Activated CD4-positive, alpha-beta T cell treated with anti-CD3 and anti-CD28 coated beads, Interleukin-2, amount 10 ng/mL, durations not matched to agents 7 days and 5 days (primary cell): ENCODE data around the gene MDFI. TPM values are rescaled to one million over a fixed set of nuclear protein-coding genes. Genes with fewer than 3 reads are reported as not detected.

Experiments
- CTCF ChIA-PET: fragments of 350-600 bp; sonication (Branson Sonifier 250); formaldehyde crosslinking; loops from one replicate; lab custom pipeline; 2021; ENCODE audit warnings: antibody characterized with exemption; lab: Charles Lee
- POLR2A ChIA-PET: fragments of 350-600 bp; sonication (Branson Sonifier 250); formaldehyde crosslinking; loops from one replicate; lab custom pipeline; 2021; ENCODE audit warnings: antibody characterized with exemption; lab: Charles Lee
- DNase-seq: peaks from one replicate; pipeline ENCODE4 v3.0.0-alpha.2; 2020
- H3K27ac Mint-ChIP-seq: one replicate; pipeline ENCODE4 v1.8.0; 2021; ENCODE audit warnings: mild to moderate bottlenecking, moderate library complexity, mixed read lengths
- H3K27me3 Mint-ChIP-seq: one replicate; pipeline ENCODE4 v1.8.0; 2021; ENCODE audit warnings: mixed read lengths
- H3K36me3 Mint-ChIP-seq: one replicate; pipeline ENCODE4 v1.8.0; 2021; ENCODE audit warnings: low read depth, mixed read lengths
- H3K4me1 Mint-ChIP-seq: one replicate; pipeline ENCODE4 v1.8.0; 2021; ENCODE audit warnings: mixed read lengths
- H3K4me3 Mint-ChIP-seq: one replicate; pipeline ENCODE4 v1.8.0; 2021; ENCODE audit warnings: mild to moderate bottlenecking, moderate library complexity, mixed read lengths
- H3K9me3 Mint-ChIP-seq: one replicate; pipeline ENCODE4 v1.8.0; 2021; ENCODE audit warnings: mixed read lengths
- total RNA-seq, 2 experiments: library from RNA; stranded (reverse); gene quantifications; one replicate each; pipeline ENCODE4 v1.2.3, GENCODE V29; 2021

Gene MDFI
- total RNA-seq, 2 experiments from 2014 or later = not detected

DNA sequence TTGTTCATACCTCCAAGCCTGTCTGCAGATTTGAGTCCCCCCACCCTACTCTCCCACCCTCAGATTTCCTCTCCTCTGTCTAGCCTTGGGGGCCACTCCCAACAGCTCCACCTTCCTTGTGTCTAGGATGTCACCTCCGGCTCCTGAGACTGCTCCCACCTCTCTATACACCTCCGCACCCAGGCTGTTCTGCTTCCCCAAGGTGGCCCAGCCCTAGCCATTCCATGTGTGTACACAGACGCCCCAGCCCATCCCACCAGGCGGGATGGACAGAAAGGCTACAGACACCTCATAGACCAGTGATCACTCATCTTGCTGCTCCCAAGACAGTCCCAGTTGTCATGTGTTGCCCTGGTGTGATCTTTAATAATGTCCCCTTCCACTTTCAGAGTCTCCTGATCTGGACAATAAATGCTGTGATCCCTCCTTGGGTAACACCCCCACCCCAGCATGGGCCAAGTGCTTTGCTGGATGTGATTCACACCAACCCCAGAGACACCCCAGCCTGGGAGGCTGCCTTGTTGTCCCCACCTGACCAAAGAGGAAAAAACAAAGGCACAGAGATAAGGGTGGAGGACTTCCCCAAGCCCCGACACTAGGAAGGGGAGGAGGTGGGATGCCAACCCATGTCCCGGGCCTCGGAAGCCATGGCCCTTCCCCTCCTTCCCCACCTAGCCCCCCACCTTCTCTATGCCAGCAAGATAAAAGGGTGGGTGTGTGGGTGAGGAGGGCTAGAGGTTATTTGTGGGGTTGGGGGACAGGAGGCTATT, 36.1 kb downstream of the MDFI start:
- ChIA-PET CTCF (interaction anchor here (1.0 to 1.4 kb wide), 2 partner anchors 14 to 28 kb away, joined by 3 read pairs; no protein-coding TSS in a partner anchor), POLR2A (no interaction called here)
- Mint-ChIP-seq H3K9me3 (no peaks in the 10 kb centered on the region), H3K36me3 (no peaks in the 10 kb centered on the region), H3K4me1 (no peaks in the 10 kb centered on the region), H3K4me3 (no peak overlapping the region), H3K27me3 (peaks cover 15% of the 10 kb centered on the region), H3K27ac (no peak overlapping the region)
- no peak for DNase-seq

DNA sequence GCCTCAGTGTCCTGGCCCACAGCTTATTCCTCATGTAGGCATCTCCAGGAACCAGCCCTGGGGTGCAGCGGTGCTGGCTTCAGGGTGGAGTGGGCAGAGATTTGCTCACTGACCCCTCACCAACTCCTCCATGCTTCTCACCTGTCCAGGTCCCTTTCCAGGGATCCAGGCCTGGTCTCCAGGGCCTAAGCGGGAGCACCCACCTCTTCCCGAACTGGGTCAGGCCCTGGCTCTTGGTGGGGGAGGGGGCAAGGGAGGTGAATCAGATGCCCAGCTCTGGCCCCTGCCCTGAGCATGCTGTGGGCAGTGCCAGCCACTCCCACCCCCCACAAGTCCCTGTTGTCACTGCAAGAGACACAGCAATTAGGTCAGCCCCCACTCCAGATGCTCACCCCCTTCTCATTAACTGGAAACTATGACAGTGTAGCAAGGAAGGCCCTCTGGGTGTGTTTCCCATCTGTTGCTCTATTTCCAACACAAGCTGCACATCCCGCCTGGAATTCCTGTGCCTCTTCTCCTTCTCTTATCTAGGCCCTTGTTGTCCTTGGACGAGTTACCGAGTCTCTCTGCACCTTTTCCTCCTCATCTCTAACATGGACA, 37.0 kb downstream of the MDFI start:
- POLR2A ChIA-PET = no interaction called here
- Mint-ChIP-seq H3K4me3 (no peak overlapping the region), H3K27me3 (peaks cover 15% of the 10 kb centered on the region), H3K4me1 (no peaks in the 10 kb centered on the region), H3K27ac (no peak overlapping the region), H3K36me3 (no peaks in the 10 kb centered on the region), H3K9me3 (no peaks in the 10 kb centered on the region)
- no peak for DNase-seq
- CTCF ChIA-PET = interaction anchor here (1.0 kb wide), 1 partner anchor 13 kb away, joined by 3 read pairs; no protein-coding TSS in a partner anchor

DNA sequence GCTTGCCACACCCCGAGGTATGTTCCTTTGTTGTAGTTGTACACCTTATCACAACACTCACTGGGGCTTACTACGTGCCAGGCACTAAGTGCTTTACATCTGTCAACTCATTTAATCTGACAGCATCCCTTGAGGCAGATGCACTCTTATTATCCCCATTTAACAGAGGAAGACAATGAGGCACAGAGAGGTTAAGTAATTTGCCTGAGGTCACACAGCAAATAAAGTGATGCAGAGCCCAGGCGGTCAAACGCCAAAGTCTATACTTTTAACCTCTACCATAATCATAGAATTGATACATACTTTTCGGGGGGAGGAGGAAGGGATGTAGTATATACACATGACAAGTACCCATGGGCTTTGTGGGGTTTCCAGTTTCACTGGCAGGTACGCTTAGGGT, 37.7 kb downstream of the MDFI start:
- Mint-ChIP-seq H3K27ac (no peak overlapping the region), H3K36me3 (no peaks in the 10 kb centered on the region), H3K4me3 (no peak overlapping the region), H3K27me3 (peaks cover 8% of the 10 kb centered on the region), H3K9me3 (no peaks in the 10 kb centered on the region), H3K4me1 (no peaks in the 10 kb centered on the region)
- DNase-seq = no peak
- ChIA-PET POLR2A (no interaction called here), CTCF (no interaction called here)

DNA sequence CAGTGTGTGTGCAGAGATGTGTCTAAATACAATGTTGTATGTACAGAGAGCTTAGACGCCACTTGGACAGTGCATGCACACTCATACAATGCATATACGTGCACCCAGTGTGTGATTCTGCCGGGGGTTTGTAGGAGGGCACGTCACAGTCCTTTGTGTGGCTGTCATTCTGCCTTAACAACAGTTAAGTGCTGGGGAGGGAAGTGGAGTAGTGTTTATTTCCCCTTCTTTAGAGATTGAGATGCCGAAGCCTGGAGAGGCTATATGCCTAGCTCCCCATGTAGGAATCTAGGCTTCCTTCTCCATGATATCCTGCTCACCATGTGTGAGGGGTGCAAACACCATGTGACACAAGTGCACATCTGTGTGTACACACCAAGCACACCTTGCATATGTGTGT, 38.2 kb downstream of the MDFI start:
- H3K36me3 Mint-ChIP-seq = no peaks in the 10 kb centered on the region
- H3K27ac Mint-ChIP-seq = no peak overlapping the region
- peaks cover 6% of the 10 kb centered on the region for H3K27me3 Mint-ChIP-seq
- POLR2A ChIA-PET = no interaction called here
- no peak overlapping the region for H3K4me3 Mint-ChIP-seq
- CTCF ChIA-PET = no interaction called here
- no peak for DNase-seq
- H3K9me3 Mint-ChIP-seq = no peaks in the 10 kb centered on the region
- H3K4me1 Mint-ChIP-seq = no peaks in the 10 kb centered on the region

DNA sequence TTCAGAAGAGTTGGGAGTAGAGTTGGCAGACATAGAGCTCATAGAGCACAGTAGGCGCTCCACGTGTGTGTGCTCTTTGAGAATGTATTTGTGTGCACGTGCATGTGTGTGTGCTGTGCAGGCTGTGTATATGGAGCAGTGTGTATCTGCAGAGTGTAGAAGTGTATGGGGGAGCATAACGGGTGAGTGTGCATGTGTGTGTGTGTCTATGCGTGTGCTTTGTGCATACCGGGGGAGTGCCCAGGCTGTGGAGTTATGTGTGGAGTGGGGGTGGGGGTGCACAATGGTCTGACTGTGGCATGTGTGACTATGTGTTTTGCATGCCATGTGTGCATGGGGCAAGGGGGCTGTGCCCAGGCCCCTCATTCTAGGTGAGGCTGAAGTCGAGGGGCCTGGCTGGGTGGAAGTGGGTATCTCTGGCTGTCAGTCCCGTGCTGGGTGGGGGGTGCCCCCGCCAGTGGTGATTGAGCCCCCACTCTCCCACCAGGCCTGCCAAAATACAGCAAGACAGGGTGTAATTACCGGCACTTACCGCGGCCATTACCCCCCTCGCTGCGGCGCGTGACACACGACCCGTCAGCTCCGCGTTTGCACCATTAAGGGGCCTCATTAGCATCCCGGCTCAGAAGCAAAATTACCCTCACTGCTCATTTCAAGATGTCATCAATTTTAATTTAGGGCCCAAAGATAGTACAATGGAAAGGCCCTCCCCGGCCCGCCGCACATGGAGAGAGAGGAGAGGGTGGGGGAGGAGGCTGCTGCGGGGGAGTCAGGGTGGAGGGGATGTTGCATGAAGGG, 39.1 kb downstream of the MDFI start:
- Mint-ChIP-seq H3K27ac (no peak overlapping the region), H3K27me3 (no peaks in the 10 kb centered on the region), H3K9me3 (no peaks in the 10 kb centered on the region), H3K36me3 (no peaks in the 10 kb centered on the region), H3K4me1 (peaks cover 3% of the 10 kb centered on the region), H3K4me3 (no peak overlapping the region)
- CTCF ChIA-PET = no interaction called here
- POLR2A ChIA-PET = no interaction called here
- no peak for DNase-seq

DNA sequence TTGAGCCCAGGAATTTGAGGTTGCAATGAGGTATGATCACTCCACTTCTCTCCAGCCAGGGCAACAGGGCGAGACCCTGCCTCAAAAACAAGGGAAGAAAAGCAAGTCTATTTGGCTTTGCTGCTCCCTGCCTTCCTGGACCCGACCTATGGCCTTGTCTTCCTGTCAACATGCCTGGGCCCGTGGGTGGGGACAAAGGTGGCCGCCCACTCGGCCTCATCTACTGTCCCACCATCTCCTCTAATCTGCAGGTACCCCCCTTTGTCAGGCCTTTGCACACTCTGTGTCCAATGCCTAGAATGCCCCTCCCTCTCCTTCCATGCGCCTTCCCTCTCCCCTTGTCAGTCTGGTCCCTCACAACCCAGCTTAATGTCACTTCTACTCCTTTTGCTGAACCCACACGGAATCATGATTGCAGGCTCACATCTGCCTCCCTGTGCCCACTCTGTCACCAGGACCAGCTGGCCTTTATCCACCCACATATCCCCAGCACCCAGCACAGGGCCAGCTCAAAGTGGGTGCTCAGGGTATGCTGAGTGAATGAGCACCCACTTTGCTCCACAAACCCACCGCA, 40.3 kb downstream of the MDFI start:
- DNase-seq = no peak

DNA sequence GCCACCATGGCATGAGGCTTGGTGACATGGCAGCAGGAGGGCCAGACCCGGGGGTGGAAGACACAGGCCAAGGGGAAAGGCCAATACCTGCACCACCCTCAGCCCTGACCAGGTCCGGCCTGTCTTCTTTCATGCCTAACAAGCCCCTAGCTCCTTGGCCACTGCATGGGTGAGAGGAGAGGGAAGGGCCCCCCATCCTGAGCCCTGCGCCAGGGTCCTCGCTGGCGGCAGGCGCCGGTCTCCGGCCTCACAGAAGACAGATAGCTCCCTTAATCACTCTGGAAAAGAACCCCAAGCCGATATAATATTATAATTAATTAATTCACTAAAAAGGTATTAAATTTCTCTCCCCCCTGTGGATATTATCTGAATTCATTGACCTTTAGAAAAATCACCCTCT, 41.4 kb downstream of the MDFI start:
- Mint-ChIP-seq H3K4me1 (peaks cover 12% of the 10 kb centered on the region), H3K27me3 (no peaks in the 10 kb centered on the region), H3K36me3 (no peaks in the 10 kb centered on the region), H3K27ac (no peak overlapping the region), H3K4me3 (no peak overlapping the region), H3K9me3 (no peaks in the 10 kb centered on the region)
- ChIA-PET POLR2A (no interaction called here), CTCF (interaction anchor here (0.9 to 1.7 kb wide), 4 partner anchors 10 to 87 kb away, joined by 3 to 4 read pairs (median 4); no protein-coding TSS in a partner anchor)
- no peak for DNase-seq

More for the DNA sequence above, 40.3 kb downstream of the MDFI start:
- Mint-ChIP-seq H3K27ac (no peak overlapping the region), H3K27me3 (no peaks in the 10 kb centered on the region), H3K9me3 (no peaks in the 10 kb centered on the region), H3K4me1 (peaks cover 9% of the 10 kb centered on the region), H3K36me3 (no peaks in the 10 kb centered on the region), H3K4me3 (no peak overlapping the region)
- CTCF ChIA-PET = interaction anchor here (0.6 to 1.7 kb wide), 5 partner anchors 10 to 345 kb away, joined by 3 to 7 read pairs (median 3); no protein-coding TSS in a partner anchor
- POLR2A ChIA-PET = no interaction called here

DNA sequence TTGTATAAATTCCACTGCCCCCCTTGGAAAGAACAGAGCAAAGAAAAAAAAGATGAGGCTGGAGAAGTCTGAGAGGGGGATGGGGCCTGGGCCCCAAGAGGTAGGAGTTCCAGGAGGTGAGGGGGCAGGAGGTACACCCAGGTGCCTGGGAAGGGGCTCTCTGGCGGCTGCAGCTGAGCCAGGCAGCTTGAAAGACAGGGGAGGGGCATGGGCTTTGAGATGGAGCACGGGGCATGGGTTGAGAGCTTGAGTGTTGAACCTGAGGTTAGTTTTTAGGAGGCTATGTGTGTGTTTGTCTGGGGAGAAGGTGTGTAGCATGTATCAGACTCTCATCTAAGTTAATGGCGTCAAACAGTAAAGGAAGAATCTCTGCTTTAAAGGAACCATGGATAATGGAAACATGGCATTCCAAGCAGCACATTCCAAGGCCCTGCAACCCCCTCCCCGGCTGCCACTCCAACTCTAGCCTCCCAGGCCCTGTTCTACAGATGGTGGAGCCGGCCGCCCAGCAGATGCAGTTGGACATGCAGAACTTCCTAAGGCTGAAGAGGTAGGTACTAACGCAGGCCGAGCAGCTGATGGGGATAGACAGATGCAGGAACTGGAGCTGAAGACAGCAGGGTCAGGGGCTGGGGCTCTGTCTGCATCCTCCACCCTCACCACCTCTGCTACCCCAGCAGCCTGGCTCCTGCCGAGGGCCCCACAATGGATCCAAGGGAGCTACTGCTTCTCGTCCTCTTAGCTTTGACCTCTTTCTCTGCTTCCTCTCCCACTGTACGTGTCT, 42.1 kb downstream of the MDFI start:
- Mint-ChIP-seq H3K36me3 (no peaks in the 10 kb centered on the region), H3K9me3 (no peaks in the 10 kb centered on the region), H3K4me3 (no peak overlapping the region), H3K4me1 (peaks cover 12% of the 10 kb centered on the region), H3K27me3 (no peaks in the 10 kb centered on the region), H3K27ac (no peak overlapping the region)
- no peak for DNase-seq
- ChIA-PET POLR2A (no interaction called here), CTCF (interaction anchor here (0.9 to 1.7 kb wide), 3 partner anchors 11 to 88 kb away, joined by 3 to 4 read pairs (median 3); no protein-coding TSS in a partner anchor)

DNA sequence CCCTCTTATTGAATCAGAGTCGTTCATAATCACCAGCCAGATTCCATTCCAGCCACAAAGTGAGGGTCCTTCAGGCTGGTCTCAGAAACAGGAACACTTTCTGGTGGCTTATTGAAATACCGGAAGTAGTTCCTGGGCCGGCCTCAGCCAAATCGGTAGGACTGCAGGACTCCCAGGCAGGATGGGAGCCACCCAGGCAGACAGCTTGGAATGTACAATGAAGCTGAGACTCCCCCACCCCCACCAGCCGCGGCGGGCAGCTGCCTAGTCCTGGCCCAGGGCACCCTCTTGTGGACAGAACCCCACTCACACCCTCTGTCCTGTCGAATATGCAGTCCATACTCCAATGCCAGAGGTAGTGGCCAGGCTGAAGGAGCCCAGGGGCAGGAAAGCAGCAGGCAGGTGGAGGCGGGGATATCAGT, 43.8 kb downstream of the MDFI start:
- no peaks in the 10 kb centered on the region for H3K9me3 Mint-ChIP-seq
- no peaks in the 10 kb centered on the region for H3K36me3 Mint-ChIP-seq
- no peaks in the 10 kb centered on the region for H3K27me3 Mint-ChIP-seq
- H3K4me1 Mint-ChIP-seq = peaks cover 12% of the 10 kb centered on the region
- no peak overlapping the region for H3K27ac Mint-ChIP-seq
- H3K4me3 Mint-ChIP-seq = no peak overlapping the region
- DNase-seq = peak; percentile 64
- CTCF ChIA-PET = interaction anchor here (0.6 to 1.2 kb wide), 2 partner anchors 18 to 127 kb away, joined by 5 to 6 read pairs; no protein-coding TSS in a partner anchor
- POLR2A ChIA-PET = no interaction called here

DNA sequence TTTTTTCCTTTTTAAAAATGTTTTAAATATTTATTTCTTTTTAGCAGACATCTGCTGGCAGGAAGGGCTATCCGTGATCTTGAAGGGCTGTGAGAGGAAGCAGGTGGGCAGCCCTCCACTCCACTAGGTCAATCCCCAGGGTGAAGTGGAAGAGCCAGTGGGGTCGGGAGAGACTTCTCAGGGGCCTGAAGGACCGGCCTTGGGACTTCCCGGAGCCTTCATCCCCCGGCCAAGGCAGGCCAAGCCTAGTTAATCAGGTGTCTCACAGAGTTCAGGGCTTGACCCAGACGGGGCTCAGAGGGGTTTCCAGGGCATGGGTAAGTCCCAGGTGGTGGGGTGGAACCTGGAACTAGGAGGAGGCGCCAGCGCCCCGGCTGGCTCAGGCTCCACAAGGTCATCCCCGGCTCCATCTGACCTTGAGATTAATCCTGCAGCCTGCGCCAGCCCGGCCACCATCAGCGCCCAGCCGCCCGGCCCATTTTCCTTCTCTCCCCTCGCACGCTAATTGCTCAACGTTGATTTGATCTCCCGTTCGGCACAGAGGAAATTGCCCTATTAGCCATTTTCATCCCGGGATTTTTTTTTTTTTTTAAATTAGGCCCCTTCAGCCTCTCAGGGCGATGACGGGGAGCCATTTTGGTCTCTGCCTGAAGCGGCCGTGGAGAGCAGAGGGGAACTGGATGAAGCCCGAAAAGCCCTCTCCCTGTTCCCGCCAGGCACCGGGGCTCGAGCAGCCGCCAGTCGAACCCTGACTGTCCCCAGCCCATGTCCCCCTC, 44.4 kb downstream of the MDFI start:
- Mint-ChIP-seq H3K4me1 (peaks cover 12% of the 10 kb centered on the region), H3K4me3 (peak overlapping the region; percentile 40), H3K27ac (peak overlapping the region; percentile 62), H3K27me3 (no peaks in the 10 kb centered on the region), H3K36me3 (no peaks in the 10 kb centered on the region), H3K9me3 (no peaks in the 10 kb centered on the region)
- ChIA-PET POLR2A (no interaction called here), CTCF (interaction anchor here (0.7 to 2.7 kb wide), 15 partner anchors 10 to 383 kb away, joined by 3 to 17 read pairs (median 4); no protein-coding TSS in a partner anchor)
- no peak for DNase-seq

DNA sequence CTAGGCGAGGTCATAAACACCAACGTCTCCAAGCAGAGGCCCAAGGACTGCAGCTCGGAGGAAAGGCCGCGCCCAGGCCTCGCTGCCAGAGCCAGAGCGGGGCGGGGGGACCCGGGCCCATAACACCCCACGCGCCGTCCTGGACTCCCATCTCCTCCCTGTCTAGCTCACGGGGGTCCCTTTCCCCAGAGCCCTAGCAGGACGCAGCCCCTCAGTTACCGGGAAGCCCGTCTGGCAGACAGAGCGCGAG, 44.9 kb downstream of the MDFI start:
- H3K27ac Mint-ChIP-seq = peak overlapping the region; percentile 80
- POLR2A ChIA-PET = no interaction called here
- H3K4me1 Mint-ChIP-seq = peaks cover 12% of the 10 kb centered on the region
- CTCF ChIA-PET = interaction anchor here (0.7 to 2.7 kb wide), 15 partner anchors 9 to 384 kb away, joined by 3 to 17 read pairs (median 4); no protein-coding TSS in a partner anchor
- H3K9me3 Mint-ChIP-seq = no peaks in the 10 kb centered on the region
- no peaks in the 10 kb centered on the region for H3K36me3 Mint-ChIP-seq
- H3K27me3 Mint-ChIP-seq = no peaks in the 10 kb centered on the region
- DNase-seq = no peak
- H3K4me3 Mint-ChIP-seq = peak overlapping the region; percentile 40
